ENCODE data around the gene SOCS6. TPM values are rescaled to one million over a fixed set of nuclear protein-coding genes. Genes with fewer than 3 reads are reported as not detected.
A peak's percentile ranks its signal among the peaks of the same experiment; 100 is the strongest.

The SOCS6 gene
- total RNA-seq, 1 donor: 38.7 TPM

DNA sequence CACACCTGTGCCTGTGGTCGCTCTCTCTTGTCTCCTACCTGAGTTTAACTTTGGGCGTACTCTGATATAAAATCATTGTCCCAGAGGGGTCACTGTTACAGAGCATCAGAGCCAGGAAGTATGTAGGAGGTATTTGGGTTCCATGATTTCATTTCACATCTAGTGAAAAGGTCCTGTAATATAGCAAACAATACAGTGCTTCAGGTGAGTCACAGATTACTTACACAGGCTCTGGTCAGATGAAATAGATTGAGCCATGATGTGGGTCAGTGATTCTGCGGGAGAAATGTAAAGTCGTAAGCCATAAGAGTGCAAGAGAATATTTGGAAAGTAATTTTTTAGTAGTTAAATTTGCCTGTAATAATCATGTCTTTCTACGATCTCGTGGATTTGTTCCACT is 70.2 kb downstream of the SOCS6 start:
- Histone ChIP-seq H3K36me3 (ENCODE audit: insufficient read depth, low read length) (no peaks in the 10 kb centered on the region), H3K4me3 (ENCODE audit: insufficient read depth, low read length) (no peak overlapping the region), H2AFZ (ENCODE audit: low read length) (no peak overlapping the region), H3K27ac (ENCODE audit: low read depth, low read length) (no peak overlapping the region), H3K4me2 (ENCODE audit: insufficient read depth, low read length) (no peak overlapping the region), H3K4me1 (ENCODE audit: insufficient read depth, low read length) (peaks cover 24% of the 10 kb centered on the region), H3K79me2 (ENCODE audit: insufficient read depth, low read length) (no peaks in the 10 kb centered on the region), H4K20me1 (ENCODE audit: insufficient read depth, low read length) (no peaks in the 10 kb centered on the region), H3K27me3 (ENCODE audit: insufficient read depth, low read length) (no peaks in the 10 kb centered on the region), H3K9me3 (ENCODE audit: low read depth, low read length) (no peaks in the 10 kb centered on the region)
- TF ChIP-seq, protein P1, sequence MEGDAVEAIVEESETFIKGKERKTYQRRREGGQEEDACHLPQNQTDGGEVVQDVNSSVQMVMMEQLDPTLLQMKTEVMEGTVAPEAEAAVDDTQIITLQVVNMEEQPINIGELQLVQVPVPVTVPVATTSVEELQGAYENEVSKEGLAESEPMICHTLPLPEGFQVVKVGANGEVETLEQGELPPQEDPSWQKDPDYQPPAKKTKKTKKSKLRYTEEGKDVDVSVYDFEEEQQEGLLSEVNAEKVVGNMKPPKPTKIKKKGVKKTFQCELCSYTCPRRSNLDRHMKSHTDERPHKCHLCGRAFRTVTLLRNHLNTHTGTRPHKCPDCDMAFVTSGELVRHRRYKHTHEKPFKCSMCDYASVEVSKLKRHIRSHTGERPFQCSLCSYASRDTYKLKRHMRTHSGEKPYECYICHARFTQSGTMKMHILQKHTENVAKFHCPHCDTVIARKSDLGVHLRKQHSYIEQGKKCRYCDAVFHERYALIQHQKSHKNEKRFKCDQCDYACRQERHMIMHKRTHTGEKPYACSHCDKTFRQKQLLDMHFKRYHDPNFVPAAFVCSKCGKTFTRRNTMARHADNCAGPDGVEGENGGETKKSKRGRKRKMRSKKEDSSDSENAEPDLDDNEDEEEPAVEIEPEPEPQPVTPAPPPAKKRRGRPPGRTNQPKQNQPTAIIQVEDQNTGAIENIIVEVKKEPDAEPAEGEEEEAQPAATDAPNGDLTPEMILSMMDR (IDR thresholded peaks at IDR 0.05; ENCODE audit: extremely low read depth, low read depth, low read length): no peak
- no peak for DNase-seq (ENCODE audit: insufficient read length, low spot score, missing footprints)

DNA sequence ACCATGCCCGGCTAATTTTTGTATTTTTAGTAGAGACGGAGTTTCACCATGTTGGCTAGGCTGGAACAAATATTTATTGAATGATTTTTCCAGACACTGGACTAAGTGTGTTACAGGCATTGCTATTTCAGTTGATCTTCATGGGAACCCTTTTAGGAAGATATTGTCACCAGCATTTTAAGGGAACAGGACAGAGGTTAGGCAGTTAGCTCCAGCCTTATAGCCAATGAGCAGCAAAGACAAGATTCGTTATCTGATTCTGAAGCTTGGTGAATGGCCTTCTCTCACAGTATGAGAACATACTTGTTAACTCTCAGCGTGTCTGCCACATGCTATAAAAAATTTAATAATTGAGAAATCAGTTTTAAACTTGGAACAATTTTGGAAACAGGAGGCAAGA is 73.4 kb downstream of the SOCS6 start:
- TF ChIP-seq, protein P1 (IDR thresholded peaks at IDR 0.05; ENCODE audit: extremely low read depth, low read depth, low read length): no peak
- Histone ChIP-seq H3K36me3 (ENCODE audit: insufficient read depth, low read length) (no peaks in the 10 kb centered on the region), H3K27me3 (ENCODE audit: insufficient read depth, low read length) (no peaks in the 10 kb centered on the region), H3K4me2 (ENCODE audit: insufficient read depth, low read length) (no peak overlapping the region), H3K4me3 (ENCODE audit: insufficient read depth, low read length) (no peak overlapping the region), H3K27ac (ENCODE audit: low read depth, low read length) (no peak overlapping the region), H3K79me2 (ENCODE audit: insufficient read depth, low read length) (no peaks in the 10 kb centered on the region), H4K20me1 (ENCODE audit: insufficient read depth, low read length) (no peaks in the 10 kb centered on the region), H3K9me3 (ENCODE audit: low read depth, low read length) (no peaks in the 10 kb centered on the region), H3K4me1 (ENCODE audit: insufficient read depth, low read length) (peaks cover 33% of the 10 kb centered on the region), H2AFZ (ENCODE audit: low read length) (no peak overlapping the region)
- no peak for DNase-seq (ENCODE audit: insufficient read length, low spot score, missing footprints)

DNA sequence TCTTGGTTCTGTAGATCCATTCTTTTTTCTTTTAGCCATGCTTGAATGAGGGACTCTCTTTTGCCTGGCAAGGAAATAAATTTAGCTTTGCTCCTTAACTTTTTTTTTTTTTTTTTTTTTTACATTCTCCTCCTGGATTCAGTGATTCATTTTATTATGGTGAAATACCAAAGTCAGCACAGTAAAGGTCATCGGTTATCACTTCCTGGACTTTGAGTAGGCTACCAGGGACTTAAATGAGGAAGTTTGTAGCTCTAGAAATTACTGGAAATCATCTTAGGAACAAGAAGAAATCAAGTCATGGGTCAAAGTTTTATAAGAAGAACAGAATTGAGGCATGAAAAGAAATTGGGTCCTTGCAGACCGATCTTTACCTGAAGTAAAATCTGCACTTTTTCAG is 75.0 kb downstream of the SOCS6 start:
- H3K27ac ChIP-seq (ENCODE audit: low read depth, low read length): peak overlapping the region; percentile 37
- no peak overlapping the region for H3K4me3 ChIP-seq (ENCODE audit: insufficient read depth, low read length)
- no peak overlapping the region for H3K4me2 ChIP-seq (ENCODE audit: insufficient read depth, low read length)
- H3K79me2 ChIP-seq (ENCODE audit: insufficient read depth, low read length): no peaks in the 10 kb centered on the region
- DNase-seq (ENCODE audit: insufficient read length, low spot score, missing footprints): no peak
- no peaks in the 10 kb centered on the region for H4K20me1 ChIP-seq (ENCODE audit: insufficient read depth, low read length)
- no peaks in the 10 kb centered on the region for H3K27me3 ChIP-seq (ENCODE audit: insufficient read depth, low read length)
- H3K4me1 ChIP-seq (ENCODE audit: insufficient read depth, low read length): peaks cover 23% of the 10 kb centered on the region
- no peak overlapping the region for H2AFZ ChIP-seq (ENCODE audit: low read length)
- no peaks in the 10 kb centered on the region for H3K36me3 ChIP-seq (ENCODE audit: insufficient read depth, low read length)
- H3K9me3 ChIP-seq (ENCODE audit: low read depth, low read length): no peaks in the 10 kb centered on the region
- TF ChIP-seq, protein P1 (IDR thresholded peaks at IDR 0.05; ENCODE audit: extremely low read depth, low read depth, low read length): no peak

DNA sequence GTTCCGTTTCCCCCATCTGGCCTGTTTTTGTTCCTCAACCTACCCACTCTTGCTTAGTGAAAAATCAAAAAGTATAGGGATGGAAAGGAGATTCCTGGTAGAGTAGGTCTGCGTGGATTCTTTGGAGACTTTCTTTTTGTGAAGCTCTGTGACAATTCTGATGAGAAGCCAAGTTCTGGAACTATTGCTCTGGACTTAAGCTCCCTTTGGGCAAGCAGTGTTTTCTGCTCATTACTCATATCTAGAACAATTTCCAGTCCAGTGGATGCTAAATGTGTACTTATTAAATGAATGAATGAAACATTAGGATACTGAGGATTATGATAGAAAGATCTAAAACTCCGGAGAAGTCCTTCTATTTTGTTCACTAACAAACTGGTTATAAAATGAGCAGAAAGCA is 76.5 kb downstream of the SOCS6 start:
- TF ChIP-seq, protein P1 (IDR thresholded peaks at IDR 0.05; ENCODE audit: extremely low read depth, low read depth, low read length): no peak
- no peak overlapping the region for H3K27ac ChIP-seq (ENCODE audit: low read depth, low read length)
- no peak overlapping the region for H3K4me3 ChIP-seq (ENCODE audit: insufficient read depth, low read length)
- DNase-seq (ENCODE audit: insufficient read length, low spot score, missing footprints): no peak
- no peaks in the 10 kb centered on the region for H3K36me3 ChIP-seq (ENCODE audit: insufficient read depth, low read length)
- H4K20me1 ChIP-seq (ENCODE audit: insufficient read depth, low read length): no peaks in the 10 kb centered on the region
- no peaks in the 10 kb centered on the region for H3K9me3 ChIP-seq (ENCODE audit: low read depth, low read length)
- peaks cover 23% of the 10 kb centered on the region for H3K4me1 ChIP-seq (ENCODE audit: insufficient read depth, low read length)
- no peaks in the 10 kb centered on the region for H3K27me3 ChIP-seq (ENCODE audit: insufficient read depth, low read length)
- H2AFZ ChIP-seq (ENCODE audit: low read length): no peak overlapping the region
- H3K4me2 ChIP-seq (ENCODE audit: insufficient read depth, low read length): no peak overlapping the region
- no peaks in the 10 kb centered on the region for H3K79me2 ChIP-seq (ENCODE audit: insufficient read depth, low read length)
